Ishikawa (cell line): ENCODE results near the gene ARSB.

ENCODE experiments used
- CEBPB ChIP-seq: IDR thresholded peaks from 2 replicates; pipeline ENCODE4 v1.6.1; 2012
- CREB1 ChIP-seq: IDR thresholded peaks from 2 replicates; pipeline ENCODE4 v1.6.1; 2012; ENCODE audit warnings: low read depth
- EGR1 ChIP-seq: IDR thresholded peaks from 2 replicates; pipeline ENCODE4 v1.6.1; 2012
- EP300 ChIP-seq: IDR thresholded peaks from 2 replicates; pipeline ENCODE4 v1.6.1; 2012; ENCODE audit warnings: borderline replicate concordance
- FOXM1 ChIP-seq: IDR thresholded peaks from 2 replicates; pipeline ENCODE4 v1.6.1; 2012; ENCODE audit warnings: low read depth, borderline replicate concordance
- MAX ChIP-seq: IDR thresholded peaks from 2 replicates; pipeline ENCODE4 v1.6.1; 2012
- NFIC ChIP-seq: IDR thresholded peaks from 2 replicates; pipeline ENCODE4 v1.6.1; 2012
- RAD21 ChIP-seq: IDR thresholded peaks from 2 replicates; pipeline ENCODE4 v1.6.1; 2012; ENCODE audit warnings: low read depth
- TAF1 ChIP-seq: IDR thresholded peaks from 2 replicates; pipeline ENCODE4 v1.6.1; 2012; ENCODE audit warnings: low read depth, mild to moderate bottlenecking
- TCF12 ChIP-seq: IDR thresholded peaks from 2 replicates; pipeline ENCODE4 v1.6.1; 2012; ENCODE audit warnings: low read depth
- TEAD4 ChIP-seq: IDR thresholded peaks from 2 replicates; pipeline ENCODE4 v1.6.1; 2012
- USF1 ChIP-seq: IDR thresholded peaks from 2 replicates; pipeline ENCODE4 v1.6.1; 2012
- YY1 ChIP-seq: IDR thresholded peaks from 2 replicates; pipeline ENCODE4 v1.6.1; 2012; ENCODE audit warnings: low read depth
- ZBTB7A ChIP-seq: IDR thresholded peaks from 2 replicates; pipeline ENCODE4 v1.6.1; 2012; ENCODE audit warnings: low read depth
- TF ChIP-seq, protein P1 (sequence below): IDR thresholded peaks from 2 replicates; pipeline ENCODE4 v1.6.1; 2012; ENCODE audit warnings: low read depth, mild to moderate bottlenecking

ARSB gene

GRCh38 chr5:78905084-78905938, 79.8 kb downstream of the ARSB start:
- TF ChIP-seq RAD21 = no peak
- no peak for TF ChIP-seq CEBPB

GRCh38 chr5:78903861-78904260, 81.2 kb downstream of the ARSB start:
- no peak for TF ChIP-seq TAF1

DNA sequence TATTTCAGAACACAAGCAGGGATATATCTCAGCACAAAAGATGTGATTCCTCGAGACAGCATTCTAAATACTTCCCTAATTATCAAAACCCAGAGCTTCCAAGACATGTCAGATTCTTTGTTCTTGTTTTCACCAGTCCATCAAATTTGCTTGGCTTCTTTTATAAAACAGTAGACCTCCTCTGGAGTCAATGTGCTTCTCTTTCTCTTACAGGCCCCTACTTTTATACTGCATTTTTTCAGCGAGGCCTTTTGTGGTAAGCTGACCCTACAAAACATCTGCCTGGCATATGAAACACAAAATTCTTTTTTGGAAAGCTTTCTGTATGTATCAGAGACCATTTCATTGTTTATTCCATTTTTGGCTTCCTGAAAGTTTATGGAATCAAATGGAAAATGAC, 81.8 kb downstream of the ARSB start:
- TF ChIP-seq USF1 (no peak), FOXM1 (no peak), CREB1 (no peak), NFIC (no peak), TEAD4 (no peak), EGR1 (no peak), TAF1 (no peak), ZBTB7A (no peak), CEBPB (no peak), MAX (no peak), TCF12 (no peak), RAD21 (no peak), YY1 (no peak), EP300 (no peak)

DNA sequence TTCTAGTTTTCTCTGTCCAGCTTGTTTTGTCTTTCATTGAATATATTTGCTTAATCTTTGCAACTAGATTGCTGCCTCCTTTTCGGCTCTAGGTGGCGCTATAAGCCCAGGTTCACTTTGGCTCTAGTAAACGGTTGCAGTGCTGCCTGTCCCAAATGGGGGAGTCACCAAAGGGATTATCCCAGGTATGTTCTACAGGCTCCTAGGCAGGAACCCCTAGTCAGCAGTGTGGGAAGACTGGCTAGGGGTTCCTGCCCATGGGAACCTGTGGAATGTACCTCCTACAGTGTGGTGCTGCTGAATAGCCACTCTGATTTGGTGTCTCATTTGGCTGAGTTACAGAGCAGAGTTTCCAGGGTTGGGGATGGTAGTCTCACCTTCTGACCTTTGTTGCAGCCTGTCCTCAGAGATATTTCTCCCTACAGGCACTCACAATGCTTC, 85.2 kb downstream of the ARSB start:
- TF ChIP-seq, protein P1, sequence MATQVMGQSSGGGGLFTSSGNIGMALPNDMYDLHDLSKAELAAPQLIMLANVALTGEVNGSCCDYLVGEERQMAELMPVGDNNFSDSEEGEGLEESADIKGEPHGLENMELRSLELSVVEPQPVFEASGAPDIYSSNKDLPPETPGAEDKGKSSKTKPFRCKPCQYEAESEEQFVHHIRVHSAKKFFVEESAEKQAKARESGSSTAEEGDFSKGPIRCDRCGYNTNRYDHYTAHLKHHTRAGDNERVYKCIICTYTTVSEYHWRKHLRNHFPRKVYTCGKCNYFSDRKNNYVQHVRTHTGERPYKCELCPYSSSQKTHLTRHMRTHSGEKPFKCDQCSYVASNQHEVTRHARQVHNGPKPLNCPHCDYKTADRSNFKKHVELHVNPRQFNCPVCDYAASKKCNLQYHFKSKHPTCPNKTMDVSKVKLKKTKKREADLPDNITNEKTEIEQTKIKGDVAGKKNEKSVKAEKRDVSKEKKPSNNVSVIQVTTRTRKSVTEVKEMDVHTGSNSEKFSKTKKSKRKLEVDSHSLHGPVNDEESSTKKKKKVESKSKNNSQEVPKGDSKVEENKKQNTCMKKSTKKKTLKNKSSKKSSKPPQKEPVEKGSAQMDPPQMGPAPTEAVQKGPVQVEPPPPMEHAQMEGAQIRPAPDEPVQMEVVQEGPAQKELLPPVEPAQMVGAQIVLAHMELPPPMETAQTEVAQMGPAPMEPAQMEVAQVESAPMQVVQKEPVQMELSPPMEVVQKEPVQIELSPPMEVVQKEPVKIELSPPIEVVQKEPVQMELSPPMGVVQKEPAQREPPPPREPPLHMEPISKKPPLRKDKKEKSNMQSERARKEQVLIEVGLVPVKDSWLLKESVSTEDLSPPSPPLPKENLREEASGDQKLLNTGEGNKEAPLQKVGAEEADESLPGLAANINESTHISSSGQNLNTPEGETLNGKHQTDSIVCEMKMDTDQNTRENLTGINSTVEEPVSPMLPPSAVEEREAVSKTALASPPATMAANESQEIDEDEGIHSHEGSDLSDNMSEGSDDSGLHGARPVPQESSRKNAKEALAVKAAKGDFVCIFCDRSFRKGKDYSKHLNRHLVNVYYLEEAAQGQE = no peak
- TF ChIP-seq RAD21 = peak; percentile 94

GRCh38 chr5:78896132-78896531, 89.0 kb downstream of the ARSB start:
- TF ChIP-seq EP300 (no peak), TAF1 (no peak), NFIC (no peak), RAD21 (no peak), EGR1 (no peak), FOXM1 (no peak), YY1 (no peak), CREB1 (no peak), USF1 (no peak), CEBPB (no peak)
- TF ChIP-seq, protein P1 = no peak

DNA sequence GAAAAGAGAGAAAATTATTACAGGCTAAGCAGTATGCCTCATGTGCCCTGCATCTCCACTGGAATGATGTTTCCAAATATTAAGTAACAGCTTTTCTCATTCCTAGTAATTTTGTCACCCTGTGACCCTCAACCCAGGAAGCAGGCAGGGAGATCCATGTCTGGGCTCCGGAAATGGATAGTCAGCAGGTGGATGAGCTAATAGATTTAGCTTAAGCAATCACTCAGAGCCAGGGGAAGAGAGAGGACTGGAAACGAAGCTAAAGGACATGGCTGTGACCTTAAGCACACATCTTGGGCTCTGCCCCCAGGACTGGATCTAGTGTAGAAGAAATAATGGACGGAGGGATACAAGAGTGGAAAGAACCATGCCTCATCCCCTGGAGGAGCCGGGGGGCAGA, 89.5 kb downstream of the ARSB start:
- TF ChIP-seq USF1 (no peak), ZBTB7A (no peak), EGR1 (no peak), TAF1 (no peak), CREB1 (no peak), CEBPB (no peak), FOXM1 (no peak), YY1 (no peak)
